Smooth muscle cell (in vitro differentiated cells): Measurements from ENCODE around the gene ZBP1. TPM values are rescaled to one million over a fixed set of nuclear protein-coding genes. Genes with fewer than 3 reads are reported as not detected.

ENCODE experiments used
- DNase-seq: peaks from one replicate; lab custom pipeline; 2025; ENCODE audit not compliant: unreplicated experiment; lab: John Stamatoyannopoulos, UW
- H2AFZ ChIP-seq: fragments of 200-600 bp; sonication (generic); 2 replicates; pipeline ENCODE4 v1.6.0; 2016; ENCODE audit warnings: antibody characterized with exemption, low read depth, mild to moderate bottlenecking
- H3F3A ChIP-seq: fragments of 200-600 bp; sonication (generic); 2 replicates; pipeline ENCODE4 v1.6.0; 2017; ENCODE audit warnings: antibody characterized with exemption, low read depth
- H3K27ac ChIP-seq: fragments of 200-600 bp; sonication (generic); 2 replicates; pipeline ENCODE4 v1.5.1; 2016; ENCODE audit warnings: low read depth, mild to moderate bottlenecking
- H3K27me3 ChIP-seq: fragments of 200-600 bp; sonication (generic); 2 replicates; pipeline ENCODE4 v1.6.1; 2016; ENCODE audit warnings: low read depth, mild to moderate bottlenecking
- H3K36me3 ChIP-seq: fragments of 200-600 bp; sonication (generic); 2 replicates; pipeline ENCODE4 v1.5.1; 2016; ENCODE audit warnings: low read depth
- H3K4me1 ChIP-seq: fragments of 200-600 bp; sonication (generic); 2 replicates; pipeline ENCODE4 v1.5.1; 2016; ENCODE audit warnings: low read depth
- H3K4me2 ChIP-seq: fragments of 200-600 bp; sonication (generic); 2 replicates; pipeline ENCODE4 v1.6.0; 2016; ENCODE audit warnings: mild to moderate bottlenecking
- H3K4me3 ChIP-seq: fragments of 200-600 bp; sonication (generic); 2 replicates; pipeline ENCODE4 v1.5.1; 2016; ENCODE audit warnings: mild to moderate bottlenecking
- H3K79me2 ChIP-seq: fragments of 200-600 bp; sonication (generic); 2 replicates; pipeline ENCODE4 v1.6.0; 2016; ENCODE audit warnings: low read depth, mild to moderate bottlenecking
- H3K9ac ChIP-seq: fragments of 200-600 bp; sonication (generic); 2 replicates; pipeline ENCODE4 v1.6.0; 2016; ENCODE audit warnings: low read depth
- H3K9me3 ChIP-seq: fragments of 200-600 bp; sonication (generic); replicated peaks from 2 replicates; pipeline ENCODE4 v1.5.1; 2016; ENCODE audit warnings: low read depth
- H4K20me1 ChIP-seq: fragments of 200-600 bp; sonication (generic); 2 replicates; pipeline ENCODE4 v1.6.0; 2016; ENCODE audit warnings: low read depth
- CTCF ChIP-seq: fragments of 200-600 bp; sonication (generic); IDR thresholded peaks from 2 replicates; pipeline ENCODE4 v1.5.1; 2017; ENCODE audit warnings: borderline replicate concordance, mild to moderate bottlenecking, antibody characterized with exemption; ENCODE audit not compliant: insufficient read depth, poor library complexity, severe bottlenecking
- WGBS: methylation state at CpG from one replicate; pipeline ENCODE4 v1.1.7; 2016; ENCODE audit warnings: low lambda C conversion rate; 5-methylcytosine and 5-hydroxymethylcytosine counted together
- polyA plus RNA-seq: library from polyadenylated mRNA; unstranded; fragments of >200 nt; fragmentation: Nextera tagmentation; extraction: Ambion mirVana; gene quantifications from 2 replicates; pipeline ENCODE4 v1.2.1, GENCODE V29; 2016
- total RNA-seq: library from RNA; depleted of rRNA; stranded (reverse); fragments of >200 nt; gene quantifications from 2 replicates; pipeline ENCODE4 v1.2.3, GENCODE V29; 2014

ZBP1 gene
- total and polyA plus RNA-seq, 2 experiments from 2014 or later: not detected

- Histone ChIP-seq H3K27me3 (peaks cover 23% of the 10 kb centered on the region), H3K9me3 (no peaks in the 10 kb centered on the region), H3K4me1 (no peaks in the 10 kb centered on the region), H3K4me3 (no peak overlapping the region), H4K20me1 (no peaks in the 10 kb centered on the region), H3K36me3 (no peaks in the 10 kb centered on the region), H3K9ac (no peak overlapping the region), H3K79me2 (no peaks in the 10 kb centered on the region), H3F3A (no peaks in the 10 kb centered on the region), H3K4me2 (no peak overlapping the region), H2AFZ (no peak overlapping the region), H3K27ac (no peak overlapping the region)
- no peak for DNase-seq
- no peak for TF ChIP-seq CTCF
- WGBS: 89% methylated on average over 10 of the region's 10 CpGs
Measured at GRCh38 chr20:57603120-57603519, 17.1 kb downstream of the ZBP1 start.

DNA sequence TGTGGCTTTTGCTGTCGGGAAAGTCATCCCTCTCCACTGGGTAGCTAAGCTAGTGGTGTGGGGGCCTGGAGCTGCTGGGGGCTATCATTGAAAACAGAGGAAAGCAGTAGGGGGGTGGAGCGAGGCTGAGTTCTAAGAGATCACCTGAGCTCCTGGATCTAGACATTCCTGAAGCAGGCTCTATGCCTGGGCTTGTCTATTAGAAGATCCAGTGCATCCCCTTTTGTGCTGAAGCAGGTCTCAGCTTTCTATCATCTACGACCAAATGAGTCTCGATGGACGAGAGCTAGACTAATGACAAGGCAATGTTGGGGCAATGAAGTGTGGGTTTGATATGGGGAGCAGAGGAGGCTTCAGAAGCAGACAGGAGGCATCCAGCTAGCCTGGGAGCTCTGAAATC is 18.5 kb downstream of the ZBP1 start:
- H3K79me2 ChIP-seq: no peaks in the 10 kb centered on the region
- no peaks in the 10 kb centered on the region for H4K20me1 ChIP-seq
- H3K4me3 ChIP-seq: no peak overlapping the region
- no peak overlapping the region for H3K4me2 ChIP-seq
- H3K27me3 ChIP-seq: peaks cover 11% of the 10 kb centered on the region
- no peak for TF ChIP-seq CTCF
- no peak for DNase-seq
- WGBS: 72% methylated on average over 5 of the region's 5 CpGs
- H3F3A ChIP-seq: no peaks in the 10 kb centered on the region
- H3K27ac ChIP-seq: no peak overlapping the region
- H3K36me3 ChIP-seq: no peaks in the 10 kb centered on the region
- no peak overlapping the region for H3K9ac ChIP-seq
- H3K9me3 ChIP-seq: no peaks in the 10 kb centered on the region
- no peak overlapping the region for H2AFZ ChIP-seq
- H3K4me1 ChIP-seq: no peaks in the 10 kb centered on the region

GRCh38 chr20:57601211-57601570 is 19.0 kb downstream of the ZBP1 start:
- Histone ChIP-seq H3K36me3 (no peaks in the 10 kb centered on the region), H3K9me3 (no peaks in the 10 kb centered on the region), H2AFZ (no peak overlapping the region), H4K20me1 (no peaks in the 10 kb centered on the region), H3K9ac (no peak overlapping the region), H3K79me2 (no peaks in the 10 kb centered on the region), H3K27me3 (peaks cover 5% of the 10 kb centered on the region), H3K27ac (no peak overlapping the region), H3K4me1 (no peaks in the 10 kb centered on the region), H3F3A (no peaks in the 10 kb centered on the region), H3K4me2 (no peak overlapping the region), H3K4me3 (no peak overlapping the region)
- TF ChIP-seq CTCF: no peak
- DNase-seq: no peak
- 87% methylated on average over 2 of the region's 2 CpGs for WGBS

GRCh38 chr20:57600320-57601210 is 19.7 kb downstream of the ZBP1 start:
- 90% methylated on average over 13 of the region's 13 CpGs for WGBS
- Histone ChIP-seq H3K4me2 (no peak overlapping the region), H3K9me3 (no peaks in the 10 kb centered on the region), H3K9ac (no peak overlapping the region), H3F3A (no peaks in the 10 kb centered on the region), H3K27ac (no peak overlapping the region), H3K4me1 (no peaks in the 10 kb centered on the region), H4K20me1 (no peaks in the 10 kb centered on the region), H3K4me3 (no peak overlapping the region), H3K27me3 (no peaks in the 10 kb centered on the region), H3K79me2 (no peaks in the 10 kb centered on the region), H2AFZ (no peak overlapping the region), H3K36me3 (no peaks in the 10 kb centered on the region)
- DNase-seq: no peak
- TF ChIP-seq CTCF: no peak
